Measurements from ENCODE around the gene E2F2.

DNA sequence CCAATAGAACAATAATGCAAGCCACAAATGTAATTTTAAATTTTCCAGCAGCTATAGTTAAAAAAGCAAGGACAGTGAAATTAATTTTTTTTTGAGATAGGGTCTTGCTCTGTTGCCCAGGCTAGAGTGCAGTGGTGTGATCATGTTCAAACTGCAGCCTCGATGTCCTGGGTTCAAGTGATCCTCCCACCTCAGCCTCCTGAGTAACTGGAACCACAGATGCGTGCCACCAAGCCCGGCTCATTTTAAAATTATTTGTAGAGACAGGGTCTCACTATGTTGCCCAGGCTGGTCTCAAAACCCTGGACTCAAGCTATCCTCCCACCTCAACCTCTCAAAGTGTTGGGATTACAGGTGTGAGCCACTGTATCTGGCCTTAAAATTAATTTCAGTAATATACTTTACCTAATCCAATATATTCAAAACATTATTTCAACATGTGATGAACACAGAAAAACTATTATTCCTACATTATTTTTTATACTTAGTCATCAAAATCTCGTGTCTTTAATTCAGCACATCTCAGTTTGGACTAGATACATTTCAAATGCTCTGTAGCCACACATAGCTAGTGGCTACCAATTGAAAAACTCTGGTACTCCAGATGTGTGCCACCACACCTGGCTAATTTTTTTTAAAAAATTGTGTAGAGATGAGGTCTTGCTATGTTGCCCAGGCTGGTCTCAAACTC, 39.1 kb upstream of the E2F2 start:
- TF ChIP-seq EZH2 (IDR thresholded peaks at IDR 0.05; ENCODE audit: borderline replicate concordance, low read length), result no peak
- TF ChIP-seq, protein P1, sequence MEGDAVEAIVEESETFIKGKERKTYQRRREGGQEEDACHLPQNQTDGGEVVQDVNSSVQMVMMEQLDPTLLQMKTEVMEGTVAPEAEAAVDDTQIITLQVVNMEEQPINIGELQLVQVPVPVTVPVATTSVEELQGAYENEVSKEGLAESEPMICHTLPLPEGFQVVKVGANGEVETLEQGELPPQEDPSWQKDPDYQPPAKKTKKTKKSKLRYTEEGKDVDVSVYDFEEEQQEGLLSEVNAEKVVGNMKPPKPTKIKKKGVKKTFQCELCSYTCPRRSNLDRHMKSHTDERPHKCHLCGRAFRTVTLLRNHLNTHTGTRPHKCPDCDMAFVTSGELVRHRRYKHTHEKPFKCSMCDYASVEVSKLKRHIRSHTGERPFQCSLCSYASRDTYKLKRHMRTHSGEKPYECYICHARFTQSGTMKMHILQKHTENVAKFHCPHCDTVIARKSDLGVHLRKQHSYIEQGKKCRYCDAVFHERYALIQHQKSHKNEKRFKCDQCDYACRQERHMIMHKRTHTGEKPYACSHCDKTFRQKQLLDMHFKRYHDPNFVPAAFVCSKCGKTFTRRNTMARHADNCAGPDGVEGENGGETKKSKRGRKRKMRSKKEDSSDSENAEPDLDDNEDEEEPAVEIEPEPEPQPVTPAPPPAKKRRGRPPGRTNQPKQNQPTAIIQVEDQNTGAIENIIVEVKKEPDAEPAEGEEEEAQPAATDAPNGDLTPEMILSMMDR (IDR thresholded peaks at IDR 0.05; ENCODE audit: low read length), result no peak
